ENCODE results near the gene DENND6B.
A peak's percentile ranks its signal among the peaks of the same experiment; 100 is the strongest.

DENND6B gene

DNA sequence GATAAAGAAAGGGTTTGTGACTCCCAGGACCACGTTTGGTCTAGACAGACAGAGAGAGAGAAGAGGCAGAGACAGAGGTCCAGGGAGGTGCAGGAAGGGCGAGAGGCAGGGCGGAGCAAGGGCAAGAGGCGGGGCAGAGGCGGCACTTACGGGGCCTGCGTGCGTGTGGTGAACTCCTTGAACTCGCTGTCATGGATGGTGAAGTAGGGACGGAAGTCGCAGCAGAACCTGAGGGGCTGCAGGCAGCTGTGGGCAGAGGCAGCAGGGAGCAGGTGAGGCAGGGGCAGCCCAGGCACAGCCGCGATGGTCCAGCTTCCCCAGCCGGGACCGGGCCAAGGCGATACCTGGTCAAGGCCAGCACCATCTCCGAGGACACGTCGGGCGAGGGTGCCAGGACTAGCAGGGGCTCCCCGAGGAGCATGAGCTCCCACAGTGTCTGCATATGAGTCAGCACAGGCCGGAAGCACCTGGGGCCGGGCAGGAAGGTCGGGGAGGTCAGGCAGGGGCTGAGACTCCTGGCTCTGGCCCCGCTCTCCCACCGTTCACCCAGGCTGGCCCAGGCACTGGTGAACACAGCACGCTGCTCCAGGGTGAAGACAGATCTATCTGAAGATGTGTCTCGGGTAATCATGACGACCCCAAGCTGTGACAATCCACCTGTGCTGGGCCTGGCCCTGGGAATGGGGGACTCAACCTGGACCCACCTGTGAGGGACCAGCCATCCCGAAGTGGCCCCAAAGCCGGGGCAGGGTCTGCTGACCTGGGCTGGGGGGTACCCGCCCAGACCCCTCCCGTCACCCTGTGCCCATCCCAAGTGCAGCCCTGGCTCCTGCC is 12.1 kb downstream of the DENND6B start:
- peak; percentile 68 for DNase-seq

DNA sequence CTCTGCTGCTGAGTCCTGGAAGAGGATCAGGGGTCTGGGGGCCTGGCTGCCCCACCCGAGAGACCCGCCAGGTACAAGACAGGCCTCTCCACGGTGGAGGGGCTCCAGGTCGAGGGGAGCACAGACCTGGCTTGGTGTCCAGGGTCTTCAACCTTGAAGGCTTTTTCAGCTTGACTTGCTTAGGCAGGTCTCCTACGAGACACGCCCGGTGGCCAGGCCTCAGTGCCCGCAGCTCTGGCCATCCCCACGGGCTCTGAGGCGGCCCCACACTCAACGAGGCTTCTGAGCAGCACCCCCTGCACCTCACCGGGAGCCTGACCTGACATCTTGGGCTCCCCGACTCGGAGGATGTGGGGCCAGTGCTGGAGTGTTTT is 12.7 kb downstream of the DENND6B start:
- no peak for DNase-seq

DNA sequence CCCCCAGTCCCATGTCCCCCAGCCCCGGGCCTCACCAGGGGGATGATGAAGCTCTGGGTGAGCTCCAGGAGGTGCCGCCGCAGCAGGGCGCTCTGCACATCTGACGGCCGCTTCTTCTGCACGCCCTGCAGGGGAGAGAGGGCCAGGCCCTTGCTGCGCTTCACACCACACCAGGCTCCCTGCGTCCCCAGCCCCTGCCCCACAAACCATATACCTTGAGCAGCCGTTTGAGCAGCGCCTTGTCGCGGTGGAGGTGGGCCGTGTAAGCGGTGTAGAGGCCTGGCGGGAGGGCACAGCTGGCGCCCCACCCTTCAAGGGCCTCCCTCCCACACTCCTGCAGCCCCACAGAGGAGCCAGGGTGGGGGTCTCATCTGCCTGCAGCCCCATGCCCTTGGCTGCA is 13.2 kb downstream of the DENND6B start:
- DNase-seq, result no peak

DNA sequence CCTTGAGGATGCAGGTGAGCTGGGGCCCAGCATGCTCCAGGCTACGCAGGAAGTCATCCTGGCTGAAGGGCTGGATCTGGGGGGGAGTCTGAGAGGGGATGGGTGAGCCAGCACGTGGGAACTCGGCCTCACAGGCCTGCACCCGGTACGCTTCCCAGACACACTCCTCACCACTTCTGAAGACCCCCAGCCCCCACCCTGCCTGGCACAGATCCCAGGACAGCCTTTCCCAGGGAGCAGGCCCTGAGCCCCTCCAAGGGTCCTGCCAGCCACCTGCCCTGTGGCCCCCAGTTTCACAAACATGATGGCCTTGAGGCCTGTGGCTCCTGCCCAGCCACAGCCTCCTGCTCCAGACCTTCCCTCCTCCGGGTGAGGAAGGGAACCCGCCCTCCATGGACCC is 13.8 kb downstream of the DENND6B start:
- no peak for DNase-seq

DNA sequence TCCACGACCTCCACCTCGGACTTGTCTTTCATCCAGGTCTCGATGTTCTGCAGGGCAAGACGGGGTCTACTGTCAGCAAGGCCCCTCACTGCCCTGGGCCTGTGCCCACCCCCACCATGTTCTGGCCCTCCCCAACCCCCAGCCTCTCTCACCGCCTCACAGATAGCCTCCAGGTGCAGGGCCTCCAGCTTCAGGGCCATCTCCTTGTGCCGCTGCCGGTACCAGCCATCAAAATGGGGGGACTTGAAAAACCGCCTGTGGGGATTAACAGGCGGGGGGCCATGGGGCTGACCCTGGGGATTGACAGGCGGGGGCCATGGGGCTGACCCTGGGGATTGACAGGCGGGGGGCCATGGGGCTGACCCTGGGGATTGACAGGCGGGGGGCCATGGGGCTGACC is 14.4 kb downstream of the DENND6B start:
- DNase-seq, result no peak

DNA sequence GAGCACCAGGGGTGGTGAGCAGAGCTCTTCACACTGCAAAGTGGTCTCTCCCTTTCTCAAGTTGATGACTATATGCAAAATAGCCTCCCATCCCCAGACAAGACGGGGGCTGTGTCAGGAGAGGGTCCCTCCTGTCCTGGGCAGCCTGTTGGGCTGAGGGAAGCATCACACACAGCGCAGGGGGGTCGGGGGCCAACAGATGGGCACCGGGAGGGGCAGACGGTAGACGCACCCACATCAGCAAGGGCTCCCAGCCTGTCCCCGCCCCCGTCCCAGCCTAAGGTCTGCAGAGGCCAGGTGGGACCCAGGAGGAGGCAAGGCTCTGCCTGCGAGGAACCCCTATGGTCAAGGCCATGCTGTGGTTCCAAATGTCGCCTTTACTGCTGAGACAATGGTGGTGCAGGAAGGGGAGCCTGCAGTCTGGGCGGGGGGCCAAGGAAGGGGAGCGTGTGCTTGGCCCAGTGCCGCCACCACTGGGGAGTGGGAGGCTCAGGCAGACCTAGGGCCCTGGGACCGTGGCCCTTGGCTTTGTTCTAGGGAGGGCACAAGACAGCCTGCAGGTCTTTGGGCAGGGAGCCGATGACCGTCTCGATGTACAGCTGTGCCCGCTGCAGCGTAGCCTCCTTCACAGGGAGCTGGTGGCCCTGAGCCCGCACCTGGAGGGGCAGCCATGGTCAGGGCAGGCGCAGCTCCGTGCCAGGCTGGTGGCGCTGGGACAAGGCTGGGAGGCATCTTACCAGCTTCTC is 15.0 kb downstream of the DENND6B start:
- DNase-seq, result no peak

DNA sequence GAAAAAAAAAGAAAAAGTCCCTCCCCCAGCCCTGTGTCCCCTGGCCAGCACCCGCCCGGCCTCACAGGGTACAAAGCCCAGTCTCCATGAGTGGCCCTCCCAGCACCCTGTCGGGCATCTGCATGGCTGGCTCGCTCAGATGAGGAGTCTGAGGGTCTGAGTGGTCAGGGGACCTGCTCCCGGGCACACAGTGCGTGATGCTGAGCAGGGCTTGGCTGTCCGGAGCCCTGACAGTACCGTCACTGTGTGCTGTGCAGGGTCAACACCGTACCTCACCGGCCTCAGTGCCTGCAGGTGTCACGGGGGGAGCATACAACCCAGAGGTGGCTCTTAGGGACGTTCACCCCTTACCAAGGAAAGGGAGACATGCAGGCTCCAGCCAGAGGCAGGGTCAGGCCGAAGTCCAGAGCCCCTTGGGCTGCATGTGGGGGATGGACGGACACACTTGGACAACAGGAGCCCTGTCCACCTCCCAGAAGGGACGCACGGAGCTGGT is 15.8 kb downstream of the DENND6B start:
- DNase-seq, result no peak

DNA sequence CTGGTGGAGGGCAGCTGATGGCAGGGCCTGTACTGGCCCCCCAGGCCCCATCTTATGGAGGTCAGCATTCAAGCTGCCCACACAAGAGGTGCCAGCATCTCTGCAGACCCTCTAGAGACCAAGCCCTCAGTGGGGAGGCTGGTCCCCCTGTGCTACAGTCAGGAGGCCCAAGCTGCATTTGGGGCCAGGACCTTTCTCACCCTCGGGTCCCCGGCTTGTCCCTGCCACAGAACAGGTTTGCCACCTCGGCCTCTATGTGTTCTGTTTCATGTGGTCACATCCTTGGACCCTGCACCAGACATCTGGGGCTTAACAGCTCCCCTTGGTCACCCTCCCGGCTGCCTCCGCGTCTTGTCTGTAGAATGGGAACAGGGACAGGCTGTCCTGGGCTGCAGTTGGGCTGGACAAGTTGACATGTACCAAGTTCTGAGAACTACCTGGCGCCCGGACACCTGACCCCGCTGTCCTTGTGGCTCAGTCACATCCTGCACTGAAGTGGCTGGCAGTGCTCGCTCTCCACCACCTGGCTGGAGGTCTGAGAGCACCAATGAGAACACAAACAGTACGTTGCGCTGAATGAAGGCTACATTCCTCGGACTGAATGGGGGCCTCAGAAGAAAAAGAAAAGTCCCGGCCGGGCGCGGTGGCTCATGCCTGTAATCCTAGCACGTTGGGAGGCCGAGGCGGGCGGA is 16.6 kb downstream of the DENND6B start:
- no peak for DNase-seq

DNA sequence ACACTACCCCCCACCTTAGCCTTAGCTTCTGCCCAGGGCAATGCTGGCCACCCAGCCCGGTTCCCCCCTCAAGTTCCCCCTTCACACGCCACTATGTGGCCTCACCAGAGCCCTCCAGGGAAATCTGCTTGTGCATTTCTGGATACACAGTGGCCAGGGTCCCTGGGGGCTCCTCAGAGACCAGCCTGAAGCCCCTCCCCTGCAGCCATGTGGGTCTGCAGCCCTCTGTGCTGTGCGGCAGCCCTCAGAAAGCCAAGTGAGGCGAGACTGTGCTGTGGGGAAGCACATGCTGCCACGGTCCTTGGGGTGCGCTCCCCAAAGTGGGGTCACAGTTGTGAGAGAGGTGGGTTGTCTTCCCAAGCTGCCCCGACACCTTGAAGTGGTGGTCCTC is 17.2 kb downstream of the DENND6B start:
- DNase-seq, result no peak

DNA sequence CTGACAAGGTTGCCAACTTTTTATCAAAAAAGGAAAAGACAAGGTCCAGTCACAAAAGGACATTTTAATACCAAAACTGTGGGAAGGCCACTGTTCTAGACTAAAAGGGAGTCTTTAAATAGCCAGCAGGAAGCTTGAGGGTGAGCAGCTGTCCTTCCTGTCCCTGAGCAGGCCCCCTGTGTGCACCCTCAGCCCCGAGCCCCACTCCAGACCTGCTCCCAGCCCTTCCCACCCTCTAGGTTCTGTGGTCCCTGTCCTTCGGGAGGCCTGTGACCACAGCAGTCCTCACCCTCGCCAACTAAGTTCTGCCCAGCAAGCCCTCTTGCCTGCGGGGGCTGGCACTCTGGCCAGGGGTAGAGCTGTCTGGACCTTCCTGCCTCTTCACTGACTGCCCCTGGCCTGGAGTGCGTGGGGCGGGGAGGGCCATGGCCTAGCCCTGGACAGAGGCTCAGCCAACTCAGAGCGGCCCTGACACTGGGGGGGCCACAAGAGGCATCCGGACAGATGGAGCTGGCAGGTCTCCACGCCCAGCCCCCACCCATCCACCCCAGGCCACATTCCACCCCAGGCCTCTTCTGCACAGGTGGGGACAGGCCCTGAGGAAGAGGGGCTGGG is 17.7 kb downstream of the DENND6B start:
- DNase-seq, result no peak

DNA sequence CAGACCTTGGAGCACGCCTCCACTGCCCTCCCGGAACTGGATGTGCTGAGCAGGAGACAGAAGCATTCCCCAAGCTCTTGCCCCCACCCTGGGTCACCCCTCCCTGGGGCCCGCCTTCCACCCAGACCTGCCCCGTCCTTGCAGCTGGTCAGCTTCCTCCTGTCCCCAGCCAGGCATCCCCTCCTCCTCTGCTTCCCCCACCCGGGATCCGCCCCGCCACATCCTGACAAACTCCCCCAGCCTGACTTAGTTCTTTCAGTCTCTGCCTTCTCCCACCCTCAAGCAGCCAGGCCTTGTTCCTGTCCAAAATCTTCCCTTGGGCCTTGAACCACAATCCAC is 18.2 kb downstream of the DENND6B start:
- DNase-seq, result no peak

DNA sequence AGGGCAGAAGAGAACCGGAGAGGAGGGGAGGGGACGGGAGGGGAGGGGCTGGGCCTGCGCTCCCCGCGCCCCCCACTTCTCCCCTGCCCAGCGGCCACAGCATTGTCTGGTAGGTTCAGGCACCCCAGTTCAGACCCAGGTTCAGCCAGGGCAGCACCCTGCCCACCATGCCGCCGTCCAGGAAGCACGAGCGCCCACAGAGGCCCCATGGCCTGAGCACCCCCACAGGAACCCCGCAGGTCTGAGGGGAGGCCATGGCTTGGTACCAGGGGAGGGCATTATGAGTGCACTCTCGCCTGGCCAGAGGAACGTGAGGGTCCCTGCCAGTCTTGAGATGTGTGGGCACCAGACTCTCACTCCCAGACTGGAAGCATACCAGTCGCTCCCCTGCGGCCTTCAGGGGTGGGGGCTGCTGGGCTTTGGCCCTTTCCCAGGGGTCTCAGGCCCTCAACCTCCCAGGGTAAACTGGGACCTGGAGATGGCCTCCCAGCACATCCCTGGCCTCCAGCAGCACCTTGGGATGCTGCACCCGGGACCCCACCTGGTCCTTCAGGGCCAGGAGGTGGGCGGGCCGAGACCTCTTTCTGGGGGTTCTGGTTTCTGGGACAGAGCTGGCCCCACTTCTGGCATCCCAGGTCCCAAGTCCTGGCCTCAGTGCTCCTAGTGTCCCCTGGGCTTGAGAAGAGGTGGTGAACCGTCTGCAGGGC is 18.8 kb downstream of the DENND6B start:
- no peak for DNase-seq

DNA sequence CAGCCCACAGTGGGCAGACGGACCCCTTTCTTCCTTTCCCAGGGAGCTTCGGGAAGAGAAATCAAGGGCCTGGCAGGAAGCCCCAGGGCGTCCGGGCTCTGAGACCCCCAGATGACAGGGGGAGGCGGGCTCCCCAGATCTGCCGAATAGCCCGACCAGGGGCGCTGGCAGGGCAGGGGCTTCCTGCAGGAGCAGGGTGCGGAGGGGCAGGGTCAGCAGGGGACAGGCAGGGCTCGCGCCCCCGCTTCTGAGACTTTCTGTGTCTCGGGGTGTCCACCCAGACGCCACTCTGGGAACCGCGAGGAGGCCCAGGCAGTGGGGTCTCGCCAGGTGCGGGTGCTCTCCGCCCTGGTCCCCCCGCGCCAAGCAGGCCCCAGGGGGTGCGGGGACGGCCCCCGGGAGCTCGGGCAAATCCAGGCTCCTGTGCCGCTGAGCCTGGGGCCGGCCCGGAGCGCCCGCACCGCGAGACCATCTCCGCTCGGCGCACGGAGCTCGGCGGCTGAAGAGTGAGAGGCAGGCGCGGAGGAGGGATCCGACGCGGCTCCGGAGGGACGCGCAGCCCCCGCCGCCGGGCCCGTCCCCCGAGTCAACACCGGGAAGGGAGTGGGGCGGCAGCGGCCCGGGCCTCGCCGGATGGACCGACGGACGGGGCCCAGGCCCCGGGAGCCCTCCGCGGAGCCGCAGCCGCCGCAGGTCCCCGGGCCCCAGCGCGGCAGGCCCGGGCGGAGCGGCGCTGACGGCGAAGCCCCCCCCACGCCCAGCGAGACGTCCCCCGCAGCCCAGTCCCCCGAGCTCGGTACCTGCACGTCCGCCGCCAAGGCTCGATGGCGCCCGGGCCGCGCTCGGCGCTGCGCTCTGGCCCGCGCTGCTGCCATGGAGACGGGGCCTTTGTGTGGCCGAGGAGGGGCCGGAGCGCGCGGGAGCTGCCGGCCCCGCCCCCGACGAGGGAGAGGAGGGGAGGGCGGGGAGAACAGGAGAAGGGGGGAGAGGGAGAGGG is 19.8 kb downstream of the DENND6B start, which contains the start of gene PLXNB2:
TSS of gene PLXNB2 (minus strand) at position 894 of the 997 bp plus-strand sequence. CDS start 17,062 bp downstream, outside the sequence.
- peak; percentile 34 for DNase-seq

DNA sequence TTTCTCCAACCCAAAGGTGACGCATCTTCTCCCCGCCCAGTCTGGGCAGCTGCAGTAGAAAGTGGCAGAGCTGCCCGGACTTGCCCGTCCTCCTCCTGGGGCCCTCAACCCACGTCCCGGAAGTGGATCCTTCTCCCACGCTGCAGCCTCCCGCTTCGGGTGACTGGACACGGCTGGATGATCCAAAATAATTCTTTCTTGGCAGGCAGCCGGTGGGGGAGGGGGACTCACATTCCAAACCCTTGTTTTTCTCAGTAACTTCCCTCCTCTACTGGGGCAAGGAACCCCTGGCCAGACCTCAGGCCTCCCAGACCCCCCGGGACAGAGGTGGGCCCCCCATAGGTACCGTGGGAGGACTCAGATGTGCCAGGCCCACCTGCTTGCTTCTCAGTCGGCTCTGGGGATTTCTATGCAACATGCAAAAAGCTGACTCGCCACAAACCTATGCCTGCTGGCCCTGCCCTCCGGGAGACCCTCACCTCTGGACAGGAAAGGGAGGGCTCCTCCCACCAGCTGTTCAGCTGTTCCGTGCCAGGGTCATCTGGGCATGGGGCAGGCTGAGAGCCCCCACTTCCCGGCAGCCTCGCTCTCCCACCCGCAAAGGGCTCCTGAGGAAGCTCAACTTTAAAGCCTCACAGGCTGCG is 20.8 kb downstream of the DENND6B start:
- DNase-seq, result no peak

DNA sequence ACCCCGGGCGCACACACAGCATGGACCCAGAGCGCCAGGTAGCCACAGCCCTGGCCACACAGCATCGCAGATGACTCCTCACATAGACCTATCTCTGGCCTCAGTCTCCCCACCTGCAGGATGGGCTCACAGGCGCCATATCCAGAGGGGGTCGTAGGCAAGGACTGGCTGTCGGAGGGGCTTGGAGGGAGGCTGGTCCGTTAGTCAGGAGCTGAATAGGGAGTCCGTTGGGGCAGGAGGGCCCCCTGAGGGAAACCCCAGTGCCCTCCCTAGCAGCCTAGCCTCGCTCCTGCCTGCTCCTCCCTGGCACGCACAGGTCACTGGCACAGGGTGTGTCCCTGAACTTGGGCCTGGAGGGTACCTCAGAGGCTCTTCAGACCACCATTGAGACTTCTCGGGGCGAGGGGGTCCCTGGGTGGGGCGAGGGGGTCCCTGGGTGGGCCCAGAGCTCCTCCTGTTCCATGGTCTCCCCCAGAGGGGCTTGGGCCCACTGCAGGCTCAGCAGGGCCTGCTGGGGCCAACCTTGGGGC is 21.4 kb downstream of the DENND6B start:
- no peak for DNase-seq

DNA sequence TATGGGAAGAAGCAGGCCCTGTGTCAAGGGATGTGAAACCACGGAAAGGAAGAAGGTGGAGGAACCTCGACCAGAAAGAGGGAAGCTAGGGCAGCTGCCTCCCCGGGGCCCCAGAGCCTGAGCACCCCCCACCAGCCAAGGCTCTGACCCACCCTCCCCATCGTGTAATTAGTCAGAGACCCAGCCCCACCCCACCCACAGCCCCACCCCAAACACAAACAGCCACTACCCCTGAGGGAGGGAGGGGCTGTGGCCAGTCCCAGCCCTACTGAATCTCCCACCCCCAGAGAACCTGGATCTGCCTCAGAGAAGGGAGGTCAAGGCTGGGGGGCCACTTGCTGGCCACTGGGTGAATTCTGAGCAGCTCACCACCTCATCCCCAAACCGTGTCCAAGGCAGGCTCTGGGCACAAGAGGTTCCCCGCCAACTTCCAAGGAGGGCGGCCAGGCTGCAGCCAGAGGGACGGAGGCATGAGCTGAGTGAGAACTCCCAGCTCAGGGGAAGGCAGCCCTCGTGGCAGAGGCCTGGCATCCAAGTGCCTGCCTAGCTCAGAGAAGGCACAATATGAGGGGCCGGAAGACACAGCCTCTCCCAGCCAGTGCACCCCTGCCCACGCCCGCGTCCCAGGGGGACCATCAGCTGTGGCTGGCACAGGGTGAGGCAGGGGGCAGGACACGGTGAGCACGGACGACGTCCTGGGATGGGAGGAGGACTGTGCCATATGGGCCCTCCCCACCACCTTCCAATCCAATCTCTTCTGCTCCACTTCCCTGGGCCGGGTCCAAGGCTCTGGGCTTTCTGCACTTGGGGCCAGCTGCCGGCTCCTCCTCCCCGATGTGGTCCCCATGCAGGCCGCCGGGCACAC is 22.1 kb downstream of the DENND6B start:
- DNase-seq, result no peak

DNA sequence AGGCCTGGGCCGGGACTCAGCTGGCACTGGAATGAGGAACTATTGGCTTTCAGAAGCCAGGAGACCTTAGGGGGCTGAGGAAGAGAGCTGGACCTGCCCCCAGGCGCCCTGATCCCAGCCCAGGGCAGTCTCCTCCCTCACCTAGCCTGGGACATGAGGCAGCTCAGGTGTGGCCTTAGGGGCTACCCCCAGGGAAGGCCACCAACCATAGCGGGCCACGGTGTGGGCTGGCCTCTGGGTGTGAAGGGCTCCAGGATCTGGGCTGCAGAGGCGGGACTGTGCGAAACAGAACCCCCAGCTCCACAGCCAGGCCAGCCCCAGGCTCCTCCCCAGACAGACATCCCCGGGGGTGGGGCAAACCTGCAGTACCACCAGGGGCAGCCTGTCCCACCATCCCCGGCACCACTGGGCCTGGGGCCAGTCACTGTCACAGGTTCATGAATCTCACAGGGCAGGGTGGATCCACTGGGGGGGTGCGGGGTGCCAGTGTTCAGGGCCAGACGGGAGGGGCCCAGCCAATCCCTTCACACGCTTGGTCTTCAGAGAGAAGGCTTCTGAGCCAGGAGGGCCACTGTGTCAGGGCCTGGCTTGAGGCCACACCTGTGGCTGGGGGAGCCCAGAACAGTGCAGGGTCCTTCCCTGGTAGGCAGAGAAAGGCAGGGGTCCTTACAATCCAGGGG is 22.8 kb downstream of the DENND6B start:
- DNase-seq, result no peak

DNA sequence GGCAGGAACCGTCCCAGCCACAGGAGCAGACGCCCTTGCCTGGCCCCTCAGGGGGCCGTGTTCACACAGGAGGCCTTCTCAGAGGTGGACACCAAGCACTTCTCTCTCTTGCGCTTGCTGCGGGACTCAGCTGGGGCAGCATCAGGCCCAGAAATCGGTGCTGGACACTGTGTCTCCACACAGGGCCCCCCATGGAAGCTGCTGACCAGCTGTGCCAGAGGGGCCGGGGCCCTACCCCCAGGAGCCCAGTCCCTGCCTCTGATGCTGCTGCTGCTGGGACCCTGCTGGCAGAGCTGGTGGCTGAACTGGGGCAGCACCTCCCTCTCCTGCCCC is 23.3 kb downstream of the DENND6B start:
- no peak for DNase-seq

DNA sequence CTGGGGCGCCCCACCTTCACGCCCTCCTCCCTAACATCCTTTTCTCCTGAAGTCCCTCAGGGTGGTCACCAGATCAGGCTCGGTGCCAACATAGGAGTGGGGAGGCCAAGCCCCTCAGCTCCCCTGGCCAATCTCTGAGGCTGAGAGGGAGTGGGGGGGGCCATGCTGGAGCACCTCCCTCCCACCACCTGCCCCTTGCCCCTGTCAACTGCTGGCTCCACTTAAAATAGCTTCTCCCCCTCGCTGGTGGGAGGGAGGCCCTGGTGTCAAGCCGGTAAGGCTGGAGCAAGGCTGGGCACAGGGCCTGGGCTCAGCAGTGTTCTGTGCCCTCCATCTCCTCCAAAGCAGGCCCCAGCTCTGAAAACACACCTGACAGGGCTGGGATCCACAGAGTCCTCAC is 24.2 kb downstream of the DENND6B start:
- DNase-seq, result no peak

Data from activated CD8-positive, alpha-beta memory T cell treated with anti-CD3 and anti-CD28 coated beads, Interleukin-2, amount 50 U/mL, for 4 hours (primary cell).